Loucy (cell line): ENCODE measurements around the gene ACADSB.

Experiments
- CTCF ChIP-seq: fragments of 200-600 bp; sonication (generic); conservative IDR thresholded peaks from 2 replicates; pipeline ENCODE4 v1.5.1; 2014; ENCODE audit warnings: mild to moderate bottlenecking, antibody characterized with exemption, low read length
- EZH2phosphoT487 ChIP-seq: fragments of 200-600 bp; IDR thresholded peaks from 2 replicates; pipeline ENCODE4 v1.6.1; 2018; ENCODE audit warnings: antibody characterized with exemption, mild to moderate bottlenecking, moderate library complexity, borderline replicate concordance

GRCh38 chr10:123026302-123026701, 17.5 kb downstream of the ACADSB start:
- TF ChIP-seq CTCF (no peak), EZH2phosphoT487 (no peak)
